Astrocyte (in vitro differentiated cells and primary cell): ENCODE data around the gene PAPOLB. TPM values are rescaled to one million over a fixed set of nuclear protein-coding genes. Genes with fewer than 3 reads are reported as not detected.

Experiments
- DNase-seq: peaks from one replicate; pipeline ENCODE4 v3.0.0-alpha.2; 2010; ENCODE audit warnings: low read depth
- FAIRE-seq: peaks from 2 replicates; lab custom pipeline; 2011; peaks lifted over from hg19 to GRCh38; lab: Jason Lieb, UNC
- H2AFZ ChIP-seq: 2 replicates; pipeline ENCODE4 v1.6.0; 2012; ENCODE audit warnings: low read depth, low read length, inconsistent platforms
- H3K27ac ChIP-seq: 2 replicates; pipeline ENCODE4 v1.5.1; 2011; ENCODE audit warnings: low read depth, low read length, inconsistent platforms
- H3K27me3 ChIP-seq: 2 replicates; pipeline ENCODE4 v1.6.0; 2011; ENCODE audit warnings: low read length, inconsistent platforms; ENCODE audit not compliant: insufficient read depth
- H3K36me3 ChIP-seq: 2 replicates; pipeline ENCODE4 v1.5.1; 2011; ENCODE audit warnings: low read length, inconsistent platforms; ENCODE audit not compliant: insufficient read depth
- H3K4me1 ChIP-seq: 2 replicates; pipeline ENCODE4 v1.5.1; 2011; ENCODE audit warnings: low read length, inconsistent platforms; ENCODE audit not compliant: insufficient read depth
- H3K4me2 ChIP-seq: 2 replicates; pipeline ENCODE4 v1.6.0; 2012; ENCODE audit warnings: low read length, inconsistent platforms
- H3K4me3 ChIP-seq: 2 replicates; pipeline ENCODE4 v1.5.1; 2011; ENCODE audit warnings: low read depth, mild to moderate bottlenecking, low read length, inconsistent platforms; ENCODE audit not compliant: insufficient read depth
- H3K79me2 ChIP-seq: 2 replicates; pipeline ENCODE4 v1.6.0; 2012; ENCODE audit warnings: mild to moderate bottlenecking, low read length, inconsistent platforms; ENCODE audit not compliant: insufficient read depth
- H3K9ac ChIP-seq: 2 replicates; pipeline ENCODE4 v1.6.0; 2012; ENCODE audit warnings: mild to moderate bottlenecking, low read length, inconsistent platforms
- H3K9me3 ChIP-seq: 2 replicates; pipeline ENCODE4 v1.5.1; 2012; ENCODE audit warnings: low read depth, mild to moderate bottlenecking, low read length, inconsistent platforms; ENCODE audit not compliant: insufficient read depth
- H4K20me1 ChIP-seq: 2 replicates; pipeline ENCODE4 v1.6.0; 2012; ENCODE audit warnings: low read length, inconsistent platforms; ENCODE audit not compliant: insufficient read depth
- H3K27ac Mint-ChIP-seq: one replicate; pipeline ENCODE4 v1.8.0; 2021; ENCODE audit warnings: mild to moderate bottlenecking, mixed read lengths; ENCODE audit not compliant: unreplicated experiment
- H3K27me3 Mint-ChIP-seq: one replicate; pipeline ENCODE4 v1.8.0; 2021; ENCODE audit warnings: low read depth, mixed read lengths; ENCODE audit not compliant: unreplicated experiment
- H3K36me3 Mint-ChIP-seq: one replicate; pipeline ENCODE4 v1.8.0; 2021; ENCODE audit warnings: low read depth, mixed read lengths; ENCODE audit not compliant: unreplicated experiment
- H3K4me1 Mint-ChIP-seq: one replicate; pipeline ENCODE4 v1.8.0; 2021; ENCODE audit warnings: low read depth, mixed read lengths; ENCODE audit not compliant: unreplicated experiment
- H3K4me3 Mint-ChIP-seq: one replicate; pipeline ENCODE4 v1.8.0; 2021; ENCODE audit warnings: mild to moderate bottlenecking, moderate library complexity, mixed read lengths; ENCODE audit not compliant: unreplicated experiment
- H3K9me3 Mint-ChIP-seq: one replicate; pipeline ENCODE4 v1.8.0; 2021; ENCODE audit warnings: mild to moderate bottlenecking, mixed read lengths; ENCODE audit not compliant: unreplicated experiment
- CTCF ChIP-seq: IDR thresholded peaks from 2 replicates; pipeline ENCODE4 v1.5.1; 2011; ENCODE audit warnings: low read depth, mild to moderate bottlenecking, inconsistent platforms, low read length, moderate library complexity; ENCODE audit not compliant: insufficient read depth
- EZH2 ChIP-seq: IDR thresholded peaks from 2 replicates; pipeline ENCODE4 v1.6.1; 2012; ENCODE audit warnings: mild to moderate bottlenecking, low read length, inconsistent platforms; ENCODE audit not compliant: insufficient read depth
- total RNA-seq: library from RNA; stranded (reverse); gene quantifications from 2 replicates; pipeline ENCODE4 v1.2.1, GENCODE V29; 2021

PAPOLB gene
- total RNA-seq, 1 donor from 2014 or later, result not detected

- H3K4me1 ChIP-seq, result peaks cover 10% of the 10 kb centered on the region
- H3K9me3 ChIP-seq, result no peaks in the 10 kb centered on the region
- no peaks in the 10 kb centered on the region for H4K20me1 ChIP-seq
- H3K27me3 ChIP-seq, result no peaks in the 10 kb centered on the region
- Mint-ChIP-seq H3K36me3 (no peaks in the 10 kb centered on the region), H3K27me3 (peaks cover 19% of the 10 kb centered on the region), H3K4me3 (no peak overlapping the region), H3K27ac (no peak overlapping the region), H3K9me3 (no peaks in the 10 kb centered on the region), H3K4me1 (peaks cover 6% of the 10 kb centered on the region)
- H3K9ac ChIP-seq, result no peak overlapping the region
- FAIRE-seq (no peak), DNase-seq (no peak)
- H2AFZ ChIP-seq, result no peak overlapping the region
- no peaks in the 10 kb centered on the region for H3K36me3 ChIP-seq
- no peak overlapping the region for H3K27ac ChIP-seq
- no peak overlapping the region for H3K4me2 ChIP-seq
- no peak for TF ChIP-seq CTCF
- no peak for TF ChIP-seq EZH2
- no peaks in the 10 kb centered on the region for H3K79me2 ChIP-seq
- H3K4me3 ChIP-seq, result no peak overlapping the region
Observed at GRCh38 chr7:4875391-4875790, 13.6 kb upstream of the PAPOLB start.

DNA sequence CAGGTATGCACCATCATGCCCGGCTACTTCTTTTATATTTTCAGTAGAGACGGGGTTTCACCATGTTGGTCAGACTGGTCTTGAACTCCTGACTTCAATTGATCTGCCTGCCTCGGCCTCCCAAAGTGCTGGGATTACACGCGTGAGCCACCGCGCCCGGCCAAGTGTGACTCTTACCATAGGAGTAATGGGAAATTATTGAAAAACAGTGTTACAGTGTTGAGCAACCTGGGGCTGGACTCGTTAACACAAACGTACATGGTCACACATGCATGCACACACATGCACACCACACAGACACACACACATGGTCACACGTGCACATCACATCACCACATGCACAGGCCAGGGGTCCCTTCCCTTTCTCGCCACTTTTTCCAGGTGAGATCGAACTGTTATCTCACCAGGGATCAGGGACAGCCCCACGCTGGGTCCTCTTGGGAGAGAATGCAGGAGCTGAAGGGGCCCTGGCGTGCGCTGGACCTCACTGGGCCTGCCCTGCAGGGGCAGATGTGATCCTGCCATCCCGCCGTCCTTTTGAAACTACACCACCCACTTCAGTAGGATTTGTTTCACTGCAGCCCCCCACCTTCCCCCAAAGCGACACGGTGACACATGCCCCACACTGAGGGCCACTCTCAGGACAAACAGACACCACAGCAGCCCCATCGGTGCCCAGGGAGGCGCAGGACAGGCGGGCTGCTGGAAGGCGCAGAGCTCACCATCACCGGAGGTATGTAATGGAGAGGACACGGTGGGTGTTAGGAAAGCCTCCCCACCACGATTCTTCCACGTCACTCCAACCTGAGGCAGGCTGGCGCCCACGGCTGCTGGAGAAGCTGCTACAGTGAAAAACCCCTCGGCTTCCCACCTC is 11.5 kb upstream of the PAPOLB start:
- Mint-ChIP-seq H3K27me3 (peaks cover 9% of the 10 kb centered on the region), H3K4me3 (no peak overlapping the region), H3K27ac (no peak overlapping the region), H3K4me1 (peaks cover 4% of the 10 kb centered on the region), H3K36me3 (no peaks in the 10 kb centered on the region), H3K9me3 (peaks cover 3% of the 10 kb centered on the region)
- no peaks in the 10 kb centered on the region for H3K79me2 ChIP-seq
- no peak overlapping the region for H3K4me2 ChIP-seq
- DNase-seq (no peak), FAIRE-seq (no peak)
- H3K27me3 ChIP-seq, result no peaks in the 10 kb centered on the region
- H3K4me1 ChIP-seq, result peaks cover 3% of the 10 kb centered on the region
- no peak overlapping the region for H3K27ac ChIP-seq
- H3K4me3 ChIP-seq, result no peak overlapping the region
- H2AFZ ChIP-seq, result no peak overlapping the region
- H3K9me3 ChIP-seq, result no peaks in the 10 kb centered on the region
- H3K9ac ChIP-seq, result no peak overlapping the region
- TF ChIP-seq EZH2, result no peak
- TF ChIP-seq CTCF, result no peak
- H4K20me1 ChIP-seq, result no peaks in the 10 kb centered on the region
- no peaks in the 10 kb centered on the region for H3K36me3 ChIP-seq
